Caco-2 (cell line): Measurements from ENCODE around the gene MACROD2. TPM values are rescaled to one million over a fixed set of nuclear protein-coding genes. Genes with fewer than 3 reads are reported as not detected.

ENCODE experiments used
- BruUV-seq: library from RNA; stranded (reverse); fragments of 400-500 nt; replicated peaks from 2 replicates; lab custom pipeline; 2021; lab: Mats Ljungman, UMichigan
- CTCF ChIA-PET: fragments of 300-600 bp; sonication (Branson Sonifier 250); formaldehyde crosslinking; loops from one replicate; lab custom pipeline; 2022; ENCODE audit warnings: antibody characterized with exemption; lab: Charles Lee
- POLR2A ChIA-PET: fragments of 300-600 bp; sonication (Branson Sonifier 250); formaldehyde crosslinking; loops from one replicate; lab custom pipeline; 2022; ENCODE audit warnings: antibody characterized with exemption; lab: Charles Lee
- DNase-seq, 2 experiments: peaks; one replicate each; pipeline versions ENCODE4 v3.0.0 to v3.0.0-alpha.2; 2020 to 2022
- H3K27me3 ChIP-seq: replicated peaks from 2 replicates; pipeline ENCODE4 v1.6.0; 2011; ENCODE audit warnings: low read length; ENCODE audit not compliant: control insufficient read depth, insufficient read depth
- H3K36me3 ChIP-seq: 2 replicates; pipeline ENCODE4 v1.5.1; 2011; ENCODE audit warnings: low read length; ENCODE audit not compliant: control insufficient read depth, insufficient read depth
- H3K4me1 ChIP-seq: fragments of 250-450 bp; sonication (Bioruptor Pico); 2 replicates; pipeline ENCODE4 v1.5.1; 2020; ENCODE audit warnings: mild to moderate bottlenecking
- H3K4me3 ChIP-seq: 2 replicates; pipeline ENCODE4 v1.5.1; 2011; ENCODE audit warnings: low read depth, mild to moderate bottlenecking, control low read depth, low read length
- H3K9me3 ChIP-seq: fragments of 250-450 bp; sonication (Bioruptor Pico); 2 replicates; pipeline ENCODE4 v1.5.1; 2020; ENCODE audit warnings: mild to moderate bottlenecking, moderate library complexity
- H3K27ac Mint-ChIP-seq: one replicate; pipeline ENCODE4 v1.8.0; 2022; ENCODE audit warnings: mixed read lengths; ENCODE audit not compliant: unreplicated experiment
- H3K27me3 Mint-ChIP-seq: one replicate; pipeline ENCODE4 v1.8.0; 2022; ENCODE audit warnings: mixed read lengths; ENCODE audit not compliant: insufficient read depth, unreplicated experiment
- H3K36me3 Mint-ChIP-seq: one replicate; pipeline ENCODE4 v1.8.0; 2022; ENCODE audit warnings: mild to moderate bottlenecking, mixed read lengths; ENCODE audit not compliant: insufficient read depth, unreplicated experiment
- H3K4me1 Mint-ChIP-seq: one replicate; pipeline ENCODE4 v1.8.0; 2022; ENCODE audit warnings: low read depth, mixed read lengths; ENCODE audit not compliant: unreplicated experiment
- H3K4me3 Mint-ChIP-seq: one replicate; pipeline ENCODE4 v1.8.0; 2022; ENCODE audit warnings: mild to moderate bottlenecking, moderate library complexity, mixed read lengths; ENCODE audit not compliant: unreplicated experiment
- H3K9me3 Mint-ChIP-seq: one replicate; pipeline ENCODE4 v1.8.0; 2022; ENCODE audit warnings: mixed read lengths; ENCODE audit not compliant: unreplicated experiment
- intact Hi-C: fragments of 100-400 bp; cut with micrococcal nuclease; formaldehyde crosslinking; loops from one replicate; pipeline ENCODE4 v1.10.0; 2022; ENCODE audit not compliant: unreplicated experiment
- total RNA-seq: library from RNA; stranded (reverse); gene quantifications from 2 replicates; pipeline ENCODE4 v1.2.3, GENCODE V29; 2022
- TF ChIP-seq, protein P1 (sequence below), 2 experiments: fragments of 200-600 bp in 1 of 2; IDR thresholded peaks; 1 replicate in 1 of 2; 2 replicates in 1 of 2; pipeline versions ENCODE4 v1.5.1 to v1.8.0; 2011 to 2022; ENCODE audit warnings: antibody characterized with exemption in 1 of 2, control low read depth in 1 of 2, inconsistent platforms in 1 of 2, low read depth in 1 of 2, low read length in 1 of 2, mild to moderate bottlenecking in 1 of 2, moderate library complexity in 1 of 2; ENCODE audit not compliant: insufficient read depth in 1 of 2, severe bottlenecking in 1 of 2, unreplicated experiment in 1 of 2

The MACROD2 gene
- total RNA-seq, 1 experiment from 2014 or later: 6.4 TPM

DNA sequence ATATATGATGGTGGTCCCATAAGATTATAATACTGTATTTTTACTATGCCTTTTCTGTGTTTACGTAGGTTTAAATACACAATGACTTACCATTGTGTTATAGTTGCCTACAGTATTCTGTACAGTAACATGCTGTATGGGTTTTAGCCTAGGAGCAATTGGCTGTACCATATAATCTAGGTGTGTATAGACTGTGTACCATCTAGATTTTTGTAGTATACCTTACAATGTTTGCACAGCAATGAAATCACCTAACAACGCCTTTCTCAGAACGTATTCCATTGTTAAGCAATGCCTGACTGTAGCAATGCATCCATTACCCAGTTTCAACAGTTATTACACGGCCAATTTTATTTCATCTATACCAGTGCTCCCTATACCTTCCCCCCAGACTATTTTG, 10.7 kb downstream of the MACROD2 start:
- Mint-ChIP-seq H3K27me3 (no peaks in the 10 kb centered on the region), H3K4me3 (no peak overlapping the region), H3K4me1 (no peaks in the 10 kb centered on the region), H3K27ac (no peak overlapping the region), H3K9me3 (no peaks in the 10 kb centered on the region), H3K36me3 (no peaks in the 10 kb centered on the region)
- intact Hi-C loops: no loop called here
- DNase-seq: no peak
- no peaks in the 10 kb centered on the region for H3K9me3 ChIP-seq
- no peaks in the 10 kb centered on the region for H3K36me3 ChIP-seq
- TF ChIP-seq, protein P1, sequence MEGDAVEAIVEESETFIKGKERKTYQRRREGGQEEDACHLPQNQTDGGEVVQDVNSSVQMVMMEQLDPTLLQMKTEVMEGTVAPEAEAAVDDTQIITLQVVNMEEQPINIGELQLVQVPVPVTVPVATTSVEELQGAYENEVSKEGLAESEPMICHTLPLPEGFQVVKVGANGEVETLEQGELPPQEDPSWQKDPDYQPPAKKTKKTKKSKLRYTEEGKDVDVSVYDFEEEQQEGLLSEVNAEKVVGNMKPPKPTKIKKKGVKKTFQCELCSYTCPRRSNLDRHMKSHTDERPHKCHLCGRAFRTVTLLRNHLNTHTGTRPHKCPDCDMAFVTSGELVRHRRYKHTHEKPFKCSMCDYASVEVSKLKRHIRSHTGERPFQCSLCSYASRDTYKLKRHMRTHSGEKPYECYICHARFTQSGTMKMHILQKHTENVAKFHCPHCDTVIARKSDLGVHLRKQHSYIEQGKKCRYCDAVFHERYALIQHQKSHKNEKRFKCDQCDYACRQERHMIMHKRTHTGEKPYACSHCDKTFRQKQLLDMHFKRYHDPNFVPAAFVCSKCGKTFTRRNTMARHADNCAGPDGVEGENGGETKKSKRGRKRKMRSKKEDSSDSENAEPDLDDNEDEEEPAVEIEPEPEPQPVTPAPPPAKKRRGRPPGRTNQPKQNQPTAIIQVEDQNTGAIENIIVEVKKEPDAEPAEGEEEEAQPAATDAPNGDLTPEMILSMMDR (IDR thresholded peaks at IDR 0.05; ENCODE audit: insufficient read depth in 1 of 2, low read depth in 1 of 2, low read length in 1 of 2, severe bottlenecking in 1 of 2, unreplicated experiment in 1 of 2): no peak
- no peak overlapping the region for H3K4me3 ChIP-seq
- BruUV-seq: no TSS peak
- no peaks in the 10 kb centered on the region for H3K4me1 ChIP-seq
- H3K27me3 ChIP-seq: no peaks in the 10 kb centered on the region
- ChIA-PET POLR2A (no interaction called here), CTCF (no interaction called here)

DNA sequence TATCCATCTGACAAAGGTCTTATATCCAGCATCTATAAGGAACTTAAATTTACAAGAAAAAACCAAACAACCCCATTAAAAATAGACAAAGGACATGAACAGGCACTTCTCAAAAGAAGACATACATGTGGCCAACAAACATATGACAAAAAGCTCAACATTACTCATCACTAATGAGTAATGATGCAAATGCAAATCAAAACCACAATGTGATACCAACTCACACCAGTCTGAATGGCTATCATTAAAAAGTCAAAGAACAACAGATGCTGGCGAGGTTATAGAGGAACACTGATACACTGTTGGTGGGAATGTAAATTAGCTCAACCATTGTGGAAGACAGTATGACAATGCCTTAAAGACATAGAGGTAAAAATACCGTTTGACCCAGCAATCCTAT, 13.9 kb downstream of the MACROD2 start:
- Histone ChIP-seq H3K36me3 (no peaks in the 10 kb centered on the region), H3K4me1 (no peaks in the 10 kb centered on the region), H3K9me3 (no peaks in the 10 kb centered on the region), H3K27me3 (no peaks in the 10 kb centered on the region), H3K4me3 (no peak overlapping the region)
- ChIA-PET POLR2A (no interaction called here), CTCF (no interaction called here)
- TF ChIP-seq, protein P1 (IDR thresholded peaks at IDR 0.05; ENCODE audit: insufficient read depth in 1 of 2, low read depth in 1 of 2, low read length in 1 of 2, severe bottlenecking in 1 of 2, unreplicated experiment in 1 of 2): no peak
- H3K27ac Mint-ChIP-seq: no peak overlapping the region
- no peaks in the 10 kb centered on the region for H3K4me1 Mint-ChIP-seq
- H3K27me3 Mint-ChIP-seq: no peaks in the 10 kb centered on the region
- intact Hi-C loops: no loop called here
- DNase-seq: no peak
- no peaks in the 10 kb centered on the region for H3K36me3 Mint-ChIP-seq
- H3K9me3 Mint-ChIP-seq: no peaks in the 10 kb centered on the region
- H3K4me3 Mint-ChIP-seq: no peak overlapping the region
- no TSS peak for BruUV-seq

DNA sequence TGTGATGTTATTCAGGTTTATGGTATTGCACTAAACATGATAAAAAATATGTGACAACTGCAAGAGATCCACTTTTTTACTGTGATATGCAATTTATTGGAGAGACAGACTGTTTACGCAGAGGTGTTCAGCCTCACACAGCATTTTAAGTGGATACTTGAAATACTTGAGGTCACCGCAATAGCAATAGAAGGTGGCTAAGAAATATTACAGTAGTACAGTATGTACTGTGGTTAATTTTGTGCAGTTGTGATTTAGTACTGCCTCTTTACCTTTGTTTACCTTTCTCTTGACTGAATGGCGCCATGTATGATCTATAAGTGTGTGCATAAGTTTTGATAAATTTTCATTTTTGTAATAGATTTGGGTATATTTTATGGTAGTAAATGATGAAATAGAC, 17.4 kb downstream of the MACROD2 start:
- Histone ChIP-seq H3K27me3 (no peaks in the 10 kb centered on the region), H3K4me1 (no peaks in the 10 kb centered on the region), H3K36me3 (no peaks in the 10 kb centered on the region), H3K9me3 (peaks cover 11% of the 10 kb centered on the region), H3K4me3 (no peak overlapping the region)
- Mint-ChIP-seq H3K36me3 (no peaks in the 10 kb centered on the region), H3K9me3 (peaks cover 6% of the 10 kb centered on the region), H3K27ac (no peak overlapping the region), H3K27me3 (no peaks in the 10 kb centered on the region), H3K4me3 (no peak overlapping the region), H3K4me1 (no peaks in the 10 kb centered on the region)
- TF ChIP-seq, protein P1 (IDR thresholded peaks at IDR 0.05; ENCODE audit: insufficient read depth in 1 of 2, low read depth in 1 of 2, low read length in 1 of 2, severe bottlenecking in 1 of 2, unreplicated experiment in 1 of 2): no peak
- no TSS peak for BruUV-seq
- POLR2A ChIA-PET: no interaction called here
- intact Hi-C loops: no loop called here
- CTCF ChIA-PET: no interaction called here
- DNase-seq: no peak
